Mucosa of rectum (tissue), 2 donors: ENCODE results near the gene SCMH1.

Experiments used
- H3K27ac ChIP-seq, 2 donors: one replicate each; pipeline ENCODE4 v1.7.0; 2013; ENCODE audit warnings: inconsistent platforms in 2 of 2, low read depth in 2 of 2, low read length in 2 of 2
- H3K27me3 ChIP-seq, 2 donors: one replicate each; pipeline ENCODE4 v1.7.0; 2013; ENCODE audit warnings: low read length in 2 of 2; ENCODE audit not compliant: control insufficient read depth in 2 of 2, insufficient read depth in 2 of 2
- H3K36me3 ChIP-seq, 2 donors: one replicate each; pipeline ENCODE4 v1.7.0; 2013; ENCODE audit warnings: low read length in 2 of 2; ENCODE audit not compliant: control insufficient read depth in 2 of 2, insufficient read depth in 2 of 2
- H3K4me1 ChIP-seq, 2 donors: one replicate each; pipeline ENCODE4 v1.7.0; 2013; ENCODE audit warnings: low read length in 2 of 2, mild to moderate bottlenecking in 1 of 2; ENCODE audit not compliant: control insufficient read depth in 2 of 2, insufficient read depth in 2 of 2
- H3K4me3 ChIP-seq, 2 donors: one replicate each; pipeline ENCODE4 v1.7.0; 2013; ENCODE audit warnings: low read length in 2 of 2
- H3K9ac ChIP-seq, 2 donors: one replicate each; pipeline ENCODE4 v1.7.0; 2013; ENCODE audit warnings: low read length in 2 of 2, low read depth in 1 of 2, mild to moderate bottlenecking in 1 of 2
- H3K9me3 ChIP-seq, 2 donors: one replicate each; pipeline ENCODE4 v1.7.0; 2013; ENCODE audit warnings: low read length in 2 of 2; ENCODE audit not compliant: control insufficient read depth in 2 of 2
- donor health status: healthy.
- donor health status: Normal muscosa, but diverticular disease.

The SCMH1 gene

DNA sequence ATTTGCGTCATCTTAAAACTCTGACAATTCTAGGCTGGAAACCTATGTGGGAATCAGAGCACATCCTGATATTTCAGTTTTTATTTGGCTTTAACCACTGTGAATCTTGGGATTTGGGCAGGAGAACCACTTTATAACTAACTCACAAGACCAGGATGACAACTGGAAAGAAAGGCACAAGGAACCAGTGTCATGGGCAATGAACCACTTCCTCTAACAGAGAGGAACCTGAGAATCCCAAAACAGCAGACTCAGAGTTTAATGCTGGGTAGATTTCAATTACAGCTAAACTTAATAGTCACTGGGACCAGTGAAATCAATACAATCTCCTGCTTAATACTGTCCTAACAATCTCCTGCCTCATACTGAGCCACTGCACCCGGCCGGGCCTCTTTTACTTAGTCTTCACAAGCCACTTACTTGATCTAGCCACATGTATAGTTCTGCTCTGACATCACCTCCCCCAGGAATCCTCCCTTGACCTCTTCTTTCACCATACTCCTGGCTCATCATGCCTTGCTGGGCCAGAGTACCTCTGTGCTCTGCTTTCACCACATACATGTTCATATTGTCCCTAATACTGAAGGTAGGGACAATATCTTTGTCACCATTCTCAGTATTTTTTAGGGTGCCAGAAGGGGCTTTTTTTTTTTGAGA lies 200.4 kb downstream of the SCMH1 start:
- no peak overlapping the region for H3K27ac ChIP-seq
- peaks cover 19 to 25% of the 10 kb centered on the region in 2 donors for H3K36me3 ChIP-seq

DNA sequence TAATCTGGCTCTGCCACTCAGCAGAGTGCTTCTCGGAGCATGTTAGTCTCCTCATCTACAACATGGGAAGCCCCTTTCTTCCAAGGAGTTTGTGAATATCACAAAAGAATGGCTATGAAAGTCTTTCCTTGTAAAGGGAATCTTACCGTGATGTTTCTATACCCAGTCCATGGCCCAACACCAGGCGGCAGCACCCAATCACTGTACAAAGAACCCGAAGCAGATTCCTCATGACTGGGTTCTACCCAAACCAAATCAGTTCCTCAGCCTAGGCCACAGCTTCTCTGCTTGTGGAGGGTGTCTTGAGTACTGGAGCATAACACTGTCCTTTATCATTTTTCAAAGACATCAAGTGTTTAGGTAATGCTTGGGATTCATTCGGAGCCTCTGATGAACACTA lies 204.0 kb downstream of the SCMH1 start:
- Histone ChIP-seq H3K4me1 (no peaks in the 10 kb centered on the region), H3K27me3 (no peaks in the 10 kb centered on the region), H3K9ac (no peak overlapping the region), H3K27ac (no peak overlapping the region), H3K4me3 (no peak overlapping the region), H3K36me3 (peaks cover 35 to 51% of the 10 kb centered on the region in 2 donors), H3K9me3 (no peaks in the 10 kb centered on the region)

More for the DNA sequence above, 200.4 kb downstream of the SCMH1 start:
- Histone ChIP-seq H3K4me1 (peaks cover 12 to 20% of the 10 kb centered on the region in 2 donors), H3K9me3 (no peaks in the 10 kb centered on the region), H3K4me3 (no peak overlapping the region), H3K9ac (no peak overlapping the region), H3K27me3 (no peaks in the 10 kb centered on the region)

- Histone ChIP-seq H3K9ac (no peak overlapping the region), H3K9me3 (no peaks in the 10 kb centered on the region), H3K4me1 (no peaks in the 10 kb centered on the region), H3K27me3 (no peaks in the 10 kb centered on the region), H3K36me3 (peaks cover 37 to 56% of the 10 kb centered on the region in 2 donors), H3K27ac (no peak overlapping the region), H3K4me3 (no peak overlapping the region)
Measured at GRCh38 chr1:41037116-41037903, 204.8 kb downstream of the SCMH1 start.

GRCh38 chr1:41033272-41033671 lies 208.8 kb downstream of the SCMH1 start:
- Histone ChIP-seq H3K36me3 (peaks cover 36 to 66% of the 10 kb centered on the region in 2 donors), H3K27me3 (no peaks in the 10 kb centered on the region), H3K4me3 (no peak overlapping the region), H3K4me1 (no peaks in the 10 kb centered on the region), H3K27ac (no peak overlapping the region), H3K9ac (no peak overlapping the region), H3K9me3 (no peaks in the 10 kb centered on the region)

DNA sequence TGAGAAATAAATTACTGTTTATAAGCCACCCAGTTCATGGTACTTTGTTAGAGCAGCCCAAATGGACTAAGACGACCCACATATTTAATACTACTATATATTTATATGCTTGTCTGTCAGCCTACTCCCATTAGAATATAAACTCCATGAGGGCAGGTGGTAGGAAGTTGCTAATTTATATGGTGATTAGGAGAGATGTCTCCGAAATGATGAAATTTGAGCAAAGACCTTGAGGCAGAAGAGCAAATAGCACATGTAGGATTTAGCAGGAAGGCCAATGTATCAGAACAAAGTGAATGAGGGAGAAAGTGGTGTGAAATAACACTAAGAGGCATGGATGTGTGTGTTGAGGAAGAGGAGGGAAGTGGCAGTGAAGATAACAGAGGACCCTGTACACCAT lies 210.0 kb downstream of the SCMH1 start:
- no peaks in the 10 kb centered on the region for H3K4me1 ChIP-seq
- H3K4me3 ChIP-seq, result no peak overlapping the region
- no peaks in the 10 kb centered on the region for H3K27me3 ChIP-seq
- peaks cover 36 to 65% of the 10 kb centered on the region in 2 donors for H3K36me3 ChIP-seq
- no peak overlapping the region for H3K9ac ChIP-seq
- H3K27ac ChIP-seq, result no peak overlapping the region
- H3K9me3 ChIP-seq, result no peaks in the 10 kb centered on the region

- Histone ChIP-seq H3K27me3 (no peaks in the 10 kb centered on the region), H3K4me1 (no peaks in the 10 kb centered on the region), H3K9ac (no peak overlapping the region), H3K9me3 (no peaks in the 10 kb centered on the region), H3K36me3 (peaks cover 32 to 59% of the 10 kb centered on the region in 2 donors), H3K4me3 (no peak overlapping the region), H3K27ac (no peak overlapping the region)
Measured at GRCh38 chr1:41030872-41031616, 211.1 kb downstream of the SCMH1 start.

DNA sequence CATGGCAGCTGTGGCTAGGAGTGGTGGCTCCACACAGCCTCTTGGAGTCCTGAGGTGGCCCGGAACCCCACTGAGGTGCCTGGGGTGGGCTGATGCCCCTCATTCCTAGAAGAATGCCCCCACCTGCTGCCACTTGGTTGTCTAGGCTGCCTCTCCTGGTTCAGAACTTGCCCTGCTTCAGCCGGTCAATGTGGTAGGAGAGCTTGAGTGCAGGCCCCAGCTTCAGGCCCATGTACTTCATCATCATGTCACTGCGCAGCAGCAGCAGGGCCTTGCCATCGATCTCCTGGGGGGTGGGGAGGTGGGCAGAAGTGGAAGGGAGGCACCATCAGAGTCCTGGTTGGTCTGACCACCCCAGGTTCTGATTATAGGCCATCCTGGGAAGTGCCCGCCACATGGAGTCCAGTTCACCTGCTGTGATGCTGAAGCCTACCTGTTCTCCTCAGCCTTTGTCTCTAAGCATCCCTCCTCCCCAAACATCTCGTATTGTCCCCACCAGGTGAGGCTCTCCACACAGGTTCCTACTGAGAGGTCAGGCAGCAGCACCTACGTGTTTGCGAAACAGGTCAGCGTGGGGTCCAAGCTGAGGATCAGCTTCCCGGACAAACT lies 214.0 kb downstream of the SCMH1 start:
- Histone ChIP-seq H3K36me3 (peaks cover 24 to 41% of the 10 kb centered on the region in 2 donors), H3K27ac (no peak overlapping the region), H3K9ac (no peak overlapping the region), H3K9me3 (no peaks in the 10 kb centered on the region), H3K27me3 (no peaks in the 10 kb centered on the region), H3K4me1 (no peaks in the 10 kb centered on the region), H3K4me3 (no peak overlapping the region)

GRCh38 chr1:41025979-41026819 lies 215.9 kb downstream of the SCMH1 start:
- H3K9me3 ChIP-seq, result no peaks in the 10 kb centered on the region
- no peak overlapping the region for H3K27ac ChIP-seq
- H3K27me3 ChIP-seq, result no peaks in the 10 kb centered on the region
- peaks cover 19 to 35% of the 10 kb centered on the region in 2 donors for H3K36me3 ChIP-seq
- no peak overlapping the region for H3K9ac ChIP-seq
- H3K4me3 ChIP-seq, result no peak overlapping the region
- peaks cover 0 to 5% of the 10 kb centered on the region in 2 donors for H3K4me1 ChIP-seq

DNA sequence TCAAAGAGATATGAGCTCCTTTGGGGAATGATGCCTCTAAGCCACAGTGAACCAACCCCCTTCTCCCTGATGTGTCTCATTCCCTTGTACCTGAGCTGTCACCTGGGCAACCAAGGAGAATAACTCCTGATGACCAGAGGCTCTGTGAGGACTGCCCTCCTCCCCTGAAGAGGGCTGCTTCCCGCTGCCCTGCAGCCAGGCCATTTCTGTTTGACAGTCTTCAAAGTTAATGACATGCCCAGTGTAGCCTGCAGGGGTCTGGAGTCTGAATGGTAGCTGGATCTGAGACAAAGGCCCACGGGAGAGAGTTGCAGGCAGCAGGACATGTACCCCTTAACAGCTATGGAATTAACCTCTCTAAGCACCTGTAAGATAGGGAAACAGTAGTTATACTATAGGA lies 217.2 kb downstream of the SCMH1 start:
- no peaks in the 10 kb centered on the region for H3K9me3 ChIP-seq
- no peak overlapping the region for H3K27ac ChIP-seq
- H3K36me3 ChIP-seq, result peaks cover 16 to 27% of the 10 kb centered on the region in 2 donors
- H3K4me1 ChIP-seq, result peaks cover 3 to 8% of the 10 kb centered on the region in 2 donors
- no peak overlapping the region for H3K9ac ChIP-seq
- no peaks in the 10 kb centered on the region for H3K27me3 ChIP-seq
- no peak overlapping the region for H3K4me3 ChIP-seq
